Stimulated activated naive B cell treated with anti-CD40 and anti-IgM and Interleukin-4, amounts not matched to agents 10 μg/mL and 1 μg/mL and 100 μg/mL, for 72 hours (primary cell): ENCODE results near the gene RNF144B.
"Not testable (repeated sequence)": the region's sequence is repeated elsewhere in the genome, so short reads cannot be mapped to it uniquely, and the experiment has no call there.

Experiments
- ATAC-seq, 2 donors: fragments of 150-1000 bp; cut with Tn5 transposase; replicated peaks; 2 replicates each; pipeline ENCODE4 v1.10.0; 2021; ENCODE audit warnings: moderate library complexity in 1 of 2
- DNase-seq: peaks from one replicate; pipeline ENCODE4 v3.0.0; 2021
- H3K27ac Mint-ChIP-seq: one replicate; pipeline ENCODE4 v1.8.0; 2022; ENCODE audit warnings: mild to moderate bottlenecking, mixed read lengths
- H3K27me3 Mint-ChIP-seq, 2 donors: one replicate each; pipeline ENCODE4 v1.8.0; 2022; ENCODE audit warnings: mixed read lengths in 2 of 2
- H3K36me3 Mint-ChIP-seq, 2 donors: one replicate each; pipeline ENCODE4 v1.8.0; 2022; ENCODE audit warnings: mixed read lengths in 2 of 2, mild to moderate bottlenecking in 1 of 2
- H3K4me1 Mint-ChIP-seq, 2 donors: one replicate each; pipeline ENCODE4 v1.8.0; 2022; ENCODE audit warnings: mixed read lengths in 2 of 2, mild to moderate bottlenecking in 1 of 2
- H3K4me3 Mint-ChIP-seq, 2 donors: one replicate each; pipeline ENCODE4 v1.8.0; 2022; ENCODE audit warnings: mild to moderate bottlenecking in 2 of 2, mixed read lengths in 2 of 2, moderate library complexity in 1 of 2
- H3K9me3 Mint-ChIP-seq, 2 donors: one replicate each; pipeline ENCODE4 v1.8.0; 2022; ENCODE audit warnings: mixed read lengths in 2 of 2, mild to moderate bottlenecking in 1 of 2

RNF144B gene

DNA sequence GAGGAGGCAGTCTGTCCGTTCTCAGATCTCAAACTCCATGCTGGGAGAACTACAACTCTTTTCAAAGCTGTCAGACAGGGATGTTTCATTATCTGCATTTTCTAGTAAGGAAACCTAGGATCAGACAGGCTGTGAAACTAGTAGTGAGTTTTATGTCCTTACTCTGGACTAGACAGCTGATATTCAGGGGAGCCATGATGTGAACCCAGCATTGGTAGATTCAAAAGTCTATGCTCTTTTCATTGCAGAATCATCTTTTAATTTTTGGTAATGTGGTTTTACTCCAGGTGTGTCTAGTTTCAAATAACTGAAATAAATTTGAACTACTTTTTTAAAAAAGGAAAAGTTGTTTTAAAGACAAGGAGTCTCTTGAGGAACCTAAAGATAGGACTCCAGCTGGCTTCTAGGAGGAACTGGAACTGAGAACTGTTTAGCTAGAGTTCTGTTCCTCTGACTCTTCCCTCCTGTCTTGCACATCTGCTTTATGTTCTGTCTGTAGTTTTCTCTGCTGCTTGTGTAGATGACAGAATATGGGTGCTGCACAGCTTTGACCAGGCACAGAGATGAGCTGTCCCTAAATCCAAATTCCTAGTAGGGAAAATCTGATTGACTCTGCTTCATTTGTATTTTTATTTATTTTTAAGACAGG is 27.8 kb upstream of the RNF144B start:
- Mint-ChIP-seq H3K27me3 (no peaks in the 10 kb centered on the region), H3K36me3 (peaks cover 6 to 11% of the 10 kb centered on the region in 2 donors), H3K4me3 (no peak overlapping the region), H3K27ac (peak overlapping the region; percentile 7), H3K9me3 (peaks cover 7 to 14% of the 10 kb centered on the region in 2 donors), H3K4me1 (peaks cover 19 to 39% of the 10 kb centered on the region in 2 donors)
- ATAC-seq (peak; percentile 98), DNase-seq (no peak)

DNA sequence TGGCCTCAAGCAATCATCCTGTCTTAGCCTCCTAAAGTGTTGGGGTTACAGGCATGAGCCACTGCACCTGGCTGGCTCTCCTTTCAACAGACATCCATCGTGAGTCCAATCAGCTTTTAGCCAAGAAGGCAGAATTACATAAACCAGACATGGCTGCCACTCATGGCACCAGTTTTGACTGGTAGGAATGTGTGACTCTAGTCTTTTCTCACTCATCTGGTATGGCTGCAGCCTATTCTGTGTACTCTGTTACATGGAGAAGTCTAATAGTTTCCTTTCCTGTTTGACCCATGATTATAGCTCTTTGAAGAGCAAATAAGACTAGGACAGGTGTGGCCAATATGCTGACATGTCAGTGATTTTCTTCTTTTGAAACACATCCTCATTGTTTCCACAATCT is 27.0 kb upstream of the RNF144B start:
- peaks cover 12 to 14% of the 10 kb centered on the region in 2 donors for H3K9me3 Mint-ChIP-seq
- H3K4me3 Mint-ChIP-seq: peak overlapping the region in 1 of 2 donors; percentile 15
- peak; percentile 50 to 53 for ATAC-seq
- no peaks in the 10 kb centered on the region for H3K27me3 Mint-ChIP-seq
- peak overlapping the region; percentile 92 for H3K27ac Mint-ChIP-seq
- H3K36me3 Mint-ChIP-seq: peaks cover 6 to 16% of the 10 kb centered on the region in 2 donors
- peaks cover 19 to 39% of the 10 kb centered on the region in 2 donors for H3K4me1 Mint-ChIP-seq
- no peak for DNase-seq

DNA sequence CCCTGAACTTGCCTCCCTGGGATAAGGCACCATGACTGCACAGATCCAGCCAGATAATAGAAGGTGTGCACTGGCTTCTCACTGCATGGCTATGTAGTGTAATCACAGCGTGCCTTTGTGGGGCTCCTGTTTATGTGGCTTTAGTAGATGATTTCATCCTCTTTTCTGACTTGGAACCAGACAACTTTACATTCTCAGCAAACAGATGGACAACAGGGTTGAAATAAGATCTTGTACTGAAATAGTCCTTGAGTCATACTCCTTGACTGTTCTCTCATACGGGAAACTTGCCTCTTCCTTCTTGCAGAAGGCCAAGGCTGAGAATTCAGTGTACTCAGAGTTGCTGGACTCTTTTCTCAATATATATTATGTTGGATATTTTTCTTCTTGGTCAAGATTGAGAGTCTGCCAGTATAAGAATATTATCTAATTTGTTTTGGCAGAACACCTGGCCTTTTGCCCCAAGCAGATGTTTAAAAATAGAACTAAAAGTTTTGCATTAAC is 25.0 kb upstream of the RNF144B start:
- Mint-ChIP-seq H3K9me3 (peaks cover 12 to 13% of the 10 kb centered on the region in 2 donors), H3K27ac (no peak overlapping the region), H3K36me3 (peaks cover 7 to 17% of the 10 kb centered on the region in 2 donors), H3K4me3 (no peak overlapping the region), H3K4me1 (peaks cover 13 to 31% of the 10 kb centered on the region in 2 donors), H3K27me3 (no peaks in the 10 kb centered on the region)
- DNase-seq (no peak), ATAC-seq (no peak)

DNA sequence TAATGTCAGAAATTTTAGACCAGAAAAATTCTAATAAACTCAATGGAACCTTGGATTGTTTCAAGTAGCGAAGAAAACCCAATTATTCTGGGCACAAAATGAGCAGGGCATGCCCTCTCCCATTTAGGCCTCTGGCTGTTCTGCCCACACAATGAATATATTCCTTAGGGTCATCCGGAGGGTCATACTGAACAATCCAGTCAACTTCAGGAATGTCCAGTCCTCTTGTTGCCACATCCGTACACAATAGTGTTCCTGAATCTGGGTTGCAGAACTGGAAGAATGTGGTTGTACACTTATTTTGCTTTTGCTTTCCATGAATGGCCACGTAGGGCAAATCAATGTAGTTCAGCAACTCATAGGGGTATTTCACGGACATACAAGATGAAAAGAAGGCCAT is 23.4 kb upstream of the RNF144B start:
- peaks cover 4 to 5% of the 10 kb centered on the region in 2 donors for H3K9me3 Mint-ChIP-seq
- no peaks in the 10 kb centered on the region for H3K27me3 Mint-ChIP-seq
- H3K36me3 Mint-ChIP-seq: peaks cover 1 to 10% of the 10 kb centered on the region in 2 donors
- no peak overlapping the region for H3K27ac Mint-ChIP-seq
- ATAC-seq (no peak), DNase-seq (no peak)
- no peak overlapping the region for H3K4me3 Mint-ChIP-seq
- H3K4me1 Mint-ChIP-seq: peaks cover 13 to 31% of the 10 kb centered on the region in 2 donors

DNA sequence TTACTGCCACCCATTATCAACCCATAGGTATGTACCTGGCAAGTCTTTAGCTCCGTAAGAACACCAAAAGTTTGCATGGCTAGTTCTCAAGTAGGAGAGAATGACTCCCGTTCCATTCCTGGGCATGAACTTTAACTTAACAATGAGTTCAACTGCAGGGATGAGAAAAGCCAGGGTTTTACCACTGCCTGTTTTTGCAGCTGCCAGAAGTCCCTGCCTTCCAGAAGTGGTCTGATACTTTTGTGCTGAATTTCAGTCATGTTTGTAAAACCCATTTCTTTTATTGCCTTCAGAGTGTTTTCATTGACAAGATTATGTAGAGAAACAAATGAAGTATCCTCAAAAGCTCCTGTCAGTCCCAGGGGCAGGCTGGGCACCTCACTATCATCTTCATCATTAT is 22.6 kb upstream of the RNF144B start:
- Mint-ChIP-seq H3K4me1 (peaks cover 12 to 24% of the 10 kb centered on the region in 2 donors), H3K36me3 (peaks cover 1 to 10% of the 10 kb centered on the region in 2 donors)
- not testable (repeated sequence) for ATAC-seq, H3K27ac Mint-ChIP-seq, H3K27me3 Mint-ChIP-seq, H3K4me3 Mint-ChIP-seq, H3K9me3 Mint-ChIP-seq, DNase-seq

DNA sequence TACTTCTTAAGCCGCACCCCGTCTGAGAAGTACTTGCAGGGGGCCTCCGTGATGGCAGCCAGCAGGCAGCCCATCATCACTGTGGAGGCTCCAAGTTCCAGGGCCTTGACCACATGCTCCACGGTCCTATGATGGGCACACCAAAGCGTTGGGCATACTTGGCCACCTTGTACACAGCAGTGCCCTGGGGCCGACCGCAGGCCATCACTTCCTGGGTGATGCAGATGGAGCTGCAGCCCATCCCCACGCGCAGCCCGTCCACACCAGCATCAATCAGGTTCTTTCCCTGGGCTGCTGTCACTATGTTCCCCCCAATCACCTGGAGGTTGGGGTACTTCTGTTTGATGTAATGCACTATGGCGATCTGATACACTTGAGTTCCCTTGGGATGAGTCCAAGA is 19.8 kb upstream of the RNF144B start:
- Mint-ChIP-seq H3K4me3 (no peak overlapping the region), H3K27me3 (no peaks in the 10 kb centered on the region), H3K9me3 (peaks cover 5 to 6% of the 10 kb centered on the region in 2 donors)

DNA sequence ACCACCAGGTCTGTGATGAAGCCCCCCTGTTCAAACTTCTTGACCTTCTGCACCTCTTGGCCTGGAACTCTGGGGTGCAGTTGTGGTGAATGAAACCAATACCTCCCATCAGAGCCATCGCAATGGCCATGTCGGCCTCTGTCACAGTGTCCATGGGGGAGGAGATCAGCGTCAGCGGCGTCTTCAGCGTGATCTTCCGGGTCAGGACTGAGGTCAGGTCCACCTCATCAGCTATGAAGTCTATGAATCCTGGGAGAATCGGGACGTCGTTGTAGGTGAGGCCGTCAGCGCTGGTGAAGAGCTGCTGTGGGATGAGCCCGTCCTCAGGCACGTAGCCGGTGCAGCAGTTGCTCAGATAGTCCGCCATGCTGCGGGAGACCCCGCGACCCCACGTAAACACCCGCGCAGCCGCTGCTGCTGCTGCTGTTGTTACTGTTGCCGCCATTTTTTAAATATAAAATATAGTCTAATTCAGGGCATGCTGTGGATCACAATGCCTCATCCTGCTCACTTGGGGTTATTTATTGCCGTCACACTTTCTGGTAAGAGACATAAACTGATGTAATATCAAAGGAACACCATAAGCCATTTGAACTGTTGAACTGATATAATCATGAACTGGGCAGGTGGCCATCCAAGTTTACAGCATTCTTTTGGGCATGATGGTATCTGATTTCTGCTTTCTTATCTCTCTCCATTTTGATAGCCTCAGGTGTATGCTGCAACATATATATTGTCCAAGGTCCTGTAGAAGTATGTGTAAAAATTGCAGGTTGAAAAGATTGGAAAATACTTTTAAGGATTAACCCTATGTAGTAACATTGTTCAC is 18.7 kb upstream of the RNF144B start:
- no peak for DNase-seq
- Mint-ChIP-seq H3K4me1 (peaks cover 0 to 1% of the 10 kb centered on the region in 2 donors), H3K36me3 (peaks cover 1 to 10% of the 10 kb centered on the region in 2 donors), H3K27me3 (no peaks in the 10 kb centered on the region), H3K4me3 (no peak overlapping the region), H3K27ac (no peak overlapping the region), H3K9me3 (peaks cover 5 to 6% of the 10 kb centered on the region in 2 donors)
- no peak for ATAC-seq

More for the DNA sequence above, 19.8 kb upstream of the RNF144B start:
- no peak overlapping the region for H3K27ac Mint-ChIP-seq
- H3K4me1 Mint-ChIP-seq: peaks cover under 1 to 1% of the 10 kb centered on the region in 2 donors
- peaks cover 1 to 10% of the 10 kb centered on the region in 2 donors for H3K36me3 Mint-ChIP-seq
- ATAC-seq (no peak), DNase-seq (no peak)

DNA sequence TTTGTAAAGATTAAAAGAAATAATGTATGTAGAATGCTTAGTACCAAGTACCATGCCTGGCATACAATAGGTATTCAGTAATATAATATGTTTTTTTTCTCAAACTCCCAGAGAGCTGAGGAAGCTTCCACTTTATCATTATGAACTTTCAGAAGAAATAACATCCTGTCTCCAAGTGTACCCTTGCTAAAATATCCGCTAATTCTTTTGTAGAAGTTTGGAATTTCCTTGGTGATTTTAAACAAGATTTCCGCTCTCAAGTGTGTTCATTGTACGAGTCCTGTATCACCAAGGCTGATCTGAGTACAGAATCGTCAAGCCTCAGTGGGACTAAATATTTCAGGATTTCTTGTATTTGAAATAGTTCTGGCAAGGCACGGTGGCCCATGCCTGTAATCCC is 16.1 kb upstream of the RNF144B start:
- Mint-ChIP-seq H3K36me3 (peaks cover 0 to under 1% of the 10 kb centered on the region in 2 donors), H3K4me3 (no peak overlapping the region), H3K27ac (no peak overlapping the region), H3K4me1 (peaks cover 0 to 1% of the 10 kb centered on the region in 2 donors), H3K9me3 (peaks cover 0 to 2% of the 10 kb centered on the region in 2 donors), H3K27me3 (no peaks in the 10 kb centered on the region)
- ATAC-seq (no peak), DNase-seq (no peak)

DNA sequence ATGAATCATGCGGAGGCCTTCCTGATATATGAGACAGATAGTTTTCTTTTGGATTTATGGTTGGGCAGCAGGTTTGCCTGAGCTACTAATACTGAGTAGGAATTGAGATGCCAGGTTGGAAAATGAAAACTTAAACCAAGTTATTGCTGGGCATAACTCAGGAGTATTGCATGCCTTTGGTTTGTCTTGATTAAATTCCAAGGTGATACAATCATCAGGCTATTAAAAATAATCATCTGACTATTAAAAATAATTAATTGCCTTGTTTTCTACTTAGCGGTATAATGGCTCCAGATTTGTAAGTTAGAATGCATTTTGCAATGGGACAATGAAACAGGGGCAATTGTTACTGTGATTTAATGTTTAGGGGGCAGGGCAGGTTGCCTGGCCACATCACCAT is 15.5 kb upstream of the RNF144B start:
- Mint-ChIP-seq H3K27me3 (no peaks in the 10 kb centered on the region), H3K4me3 (no peak overlapping the region), H3K36me3 (no peaks in the 10 kb centered on the region), H3K27ac (no peak overlapping the region), H3K4me1 (peaks cover 0 to 1% of the 10 kb centered on the region in 2 donors), H3K9me3 (peaks cover 0 to 2% of the 10 kb centered on the region in 2 donors)
- no peak for DNase-seq
- ATAC-seq: no peak

DNA sequence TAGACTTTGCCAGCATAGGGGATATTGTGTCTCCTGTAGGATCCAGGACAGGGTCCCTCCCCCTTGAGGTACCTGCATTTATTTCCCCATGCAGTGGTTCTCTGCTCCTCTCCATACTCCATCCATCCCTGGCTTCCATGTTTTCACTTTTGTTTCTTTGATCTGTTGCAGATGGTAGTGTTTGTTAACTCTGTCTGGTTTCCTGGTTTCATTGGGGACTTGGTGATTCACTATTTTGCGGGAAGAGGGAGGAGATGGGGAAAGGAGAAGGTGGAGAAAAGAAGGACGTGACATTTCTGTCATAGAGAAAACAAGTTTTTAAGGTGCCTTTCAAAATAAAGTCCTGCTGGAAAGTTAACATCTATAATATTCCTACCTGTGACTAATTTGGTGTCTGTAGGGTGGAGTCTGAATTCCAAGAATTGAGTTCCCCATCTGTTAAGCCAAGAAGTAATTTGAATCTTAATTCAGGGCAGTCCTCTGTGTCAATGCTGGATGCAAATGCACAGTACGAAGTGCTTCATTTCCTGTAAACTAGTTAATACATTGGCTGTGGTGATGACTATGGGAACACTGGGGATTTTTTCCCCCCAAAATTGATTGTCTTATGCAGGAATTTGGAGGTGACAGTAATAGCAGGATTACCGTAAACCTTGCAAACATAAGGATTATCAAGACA is 6.9 kb upstream of the RNF144B start:
- Mint-ChIP-seq H3K27ac (no peak overlapping the region), H3K4me3 (no peak overlapping the region), H3K27me3 (no peaks in the 10 kb centered on the region), H3K9me3 (no peaks in the 10 kb centered on the region), H3K36me3 (peaks cover 0 to 1% of the 10 kb centered on the region in 2 donors), H3K4me1 (peaks cover 0 to 4% of the 10 kb centered on the region in 2 donors)
- ATAC-seq (no peak), DNase-seq (no peak)

DNA sequence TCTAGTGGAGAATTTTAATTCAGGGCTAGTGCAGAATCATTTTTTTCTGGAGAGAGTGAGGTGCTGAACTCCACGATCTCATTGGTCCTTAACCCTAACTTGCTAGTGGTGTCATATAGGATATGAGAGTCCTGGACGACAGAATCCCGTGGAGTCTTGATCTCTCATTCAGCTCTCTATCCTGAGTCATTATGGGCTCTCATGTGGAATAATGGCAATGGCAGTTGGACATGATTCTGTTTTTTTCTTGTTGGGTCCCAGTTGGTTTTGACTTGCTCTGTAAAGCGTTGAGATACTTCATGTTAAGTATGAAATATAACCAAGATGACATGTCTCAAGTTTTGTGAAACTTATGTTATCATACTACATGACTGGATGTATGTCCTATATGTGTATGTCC is 6.3 kb upstream of the RNF144B start:
- Mint-ChIP-seq H3K27me3 (no peaks in the 10 kb centered on the region), H3K36me3 (peaks cover 0 to 1% of the 10 kb centered on the region in 2 donors), H3K9me3 (no peaks in the 10 kb centered on the region), H3K27ac (no peak overlapping the region), H3K4me3 (no peak overlapping the region), H3K4me1 (peaks cover 0 to 4% of the 10 kb centered on the region in 2 donors)
- no peak for DNase-seq
- no peak for ATAC-seq

DNA sequence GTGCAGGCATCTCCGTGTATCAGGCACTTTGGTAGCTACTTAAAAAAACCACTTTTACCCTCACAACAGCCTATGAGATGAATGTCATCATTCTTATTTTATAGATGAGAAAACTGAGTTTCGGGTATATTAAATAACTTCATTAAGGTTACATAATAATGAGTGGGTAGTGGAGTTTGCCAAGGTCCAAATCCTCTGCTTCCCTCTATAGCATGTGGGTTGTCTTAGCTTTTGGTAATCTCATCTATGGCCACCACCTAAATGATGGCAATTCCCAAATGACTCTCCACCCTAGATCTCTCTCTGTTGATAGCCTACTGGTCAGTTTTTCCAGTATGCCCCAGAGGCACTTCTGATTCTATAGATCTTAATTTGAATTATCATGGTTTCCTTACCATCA is 3.7 kb upstream of the RNF144B start:
- no peak for ATAC-seq
- Mint-ChIP-seq H3K9me3 (no peaks in the 10 kb centered on the region), H3K4me3 (no peak overlapping the region), H3K27ac (no peak overlapping the region), H3K36me3 (peaks cover 0 to 3% of the 10 kb centered on the region in 2 donors), H3K4me1 (peaks cover 13 to 15% of the 10 kb centered on the region in 2 donors), H3K27me3 (no peaks in the 10 kb centered on the region)
- DNase-seq: no peak

DNA sequence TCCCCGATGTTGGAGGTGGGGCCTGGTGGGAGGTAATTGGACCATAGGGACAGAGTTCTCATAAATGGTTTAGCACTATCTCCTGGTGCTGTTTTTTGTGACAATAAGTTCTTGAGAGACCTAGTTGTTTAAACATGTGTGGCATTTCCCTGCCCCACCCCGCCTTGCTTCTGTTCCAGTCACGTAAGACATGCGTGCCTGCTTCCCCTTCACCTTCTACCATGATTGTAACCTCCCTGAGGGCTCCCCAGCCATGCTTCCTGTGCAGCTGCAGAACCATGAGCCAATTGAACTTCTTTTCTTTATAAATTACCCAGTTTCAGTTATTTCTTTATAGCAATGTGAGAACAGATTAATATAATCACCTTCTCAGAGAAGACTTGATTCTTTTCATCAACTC is 2.5 kb upstream of the RNF144B start:
- H3K27me3 Mint-ChIP-seq: no peaks in the 10 kb centered on the region
- no peaks in the 10 kb centered on the region for H3K9me3 Mint-ChIP-seq
- H3K36me3 Mint-ChIP-seq: peaks cover 0 to 3% of the 10 kb centered on the region in 2 donors
- H3K4me1 Mint-ChIP-seq: peaks cover 21 to 24% of the 10 kb centered on the region in 2 donors
- no peak for ATAC-seq
- no peak overlapping the region for H3K4me3 Mint-ChIP-seq
- no peak overlapping the region for H3K27ac Mint-ChIP-seq
- no peak for DNase-seq

DNA sequence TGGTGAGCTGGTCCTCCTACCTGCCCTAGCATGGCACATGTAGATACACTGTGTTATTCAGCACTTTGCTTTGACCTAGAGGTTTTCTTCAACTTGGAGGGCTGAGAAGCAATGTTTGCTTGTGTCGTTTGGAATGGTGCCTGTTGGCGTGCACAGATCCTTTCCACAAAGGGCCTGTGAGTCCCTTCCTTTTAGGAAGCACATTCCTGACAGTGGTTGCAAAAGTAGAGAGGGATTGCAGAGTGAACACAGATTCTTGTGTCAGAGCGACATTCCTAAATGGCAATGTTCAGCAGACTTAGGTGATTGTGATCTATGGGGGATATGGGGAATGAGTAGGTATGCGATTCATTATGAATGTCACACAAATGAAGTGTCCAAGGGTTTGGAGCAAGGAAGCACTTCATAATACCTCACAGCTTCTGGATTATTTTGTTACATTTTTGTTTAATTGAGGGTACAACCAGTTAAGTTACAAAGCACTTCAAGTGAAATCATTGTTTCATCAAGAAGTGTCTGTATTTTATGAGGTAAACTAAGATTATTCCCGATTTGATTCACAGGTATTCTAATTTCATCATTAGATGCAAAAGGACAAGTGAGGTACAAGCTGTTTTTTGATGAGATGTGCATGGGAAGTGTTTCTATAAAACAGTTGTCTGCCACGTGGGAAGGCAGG is 713 bp upstream of the RNF144B start:
- Mint-ChIP-seq H3K4me3 (peak overlapping the region; percentile 90 to 94), H3K27ac (peak overlapping the region; percentile 73), H3K9me3 (no peaks in the 10 kb centered on the region), H3K27me3 (no peaks in the 10 kb centered on the region), H3K36me3 (peaks cover 3 to 4% of the 10 kb centered on the region in 2 donors), H3K4me1 (peaks cover 31 to 41% of the 10 kb centered on the region in 2 donors)
- no peak for ATAC-seq
- DNase-seq: no peak
